Muscle layer of colon (tissue), 2 donors: ENCODE results near the gene ZNRF3.

ENCODE experiments used
- H3K27ac ChIP-seq: one replicate; pipeline ENCODE4 v1.7.0; 2013; ENCODE audit warnings: low read depth, mild to moderate bottlenecking, low read length, moderate library complexity
- H3K27me3 ChIP-seq, 2 donors: one replicate each; pipeline ENCODE4 v1.7.0; 2013; ENCODE audit warnings: low read length in 2 of 2, mild to moderate bottlenecking in 2 of 2; ENCODE audit not compliant: insufficient read depth in 2 of 2, control insufficient read depth in 1 of 2
- H3K36me3 ChIP-seq: one replicate; pipeline ENCODE4 v1.7.0; 2013; ENCODE audit warnings: mild to moderate bottlenecking, low read length; ENCODE audit not compliant: insufficient read depth
- H3K4me1 ChIP-seq: one replicate; pipeline ENCODE4 v1.7.0; 2013; ENCODE audit warnings: mild to moderate bottlenecking, low read length; ENCODE audit not compliant: insufficient read depth
- H3K4me3 ChIP-seq, 2 donors: one replicate each; pipeline ENCODE4 v1.7.0; 2013; ENCODE audit warnings: low read length in 2 of 2, low read depth in 1 of 2, mild to moderate bottlenecking in 1 of 2, moderate library complexity in 1 of 2
- H3K9ac ChIP-seq: one replicate; pipeline ENCODE4 v1.7.0; 2013; ENCODE audit warnings: low read length
- H3K9me3 ChIP-seq: one replicate; pipeline ENCODE4 v1.7.0; 2013; ENCODE audit warnings: mild to moderate bottlenecking, low read length
- donor health status: abdominal sarcoma.
- donor health status: Adenocarcinoma of cecum.

The ZNRF3 gene

DNA sequence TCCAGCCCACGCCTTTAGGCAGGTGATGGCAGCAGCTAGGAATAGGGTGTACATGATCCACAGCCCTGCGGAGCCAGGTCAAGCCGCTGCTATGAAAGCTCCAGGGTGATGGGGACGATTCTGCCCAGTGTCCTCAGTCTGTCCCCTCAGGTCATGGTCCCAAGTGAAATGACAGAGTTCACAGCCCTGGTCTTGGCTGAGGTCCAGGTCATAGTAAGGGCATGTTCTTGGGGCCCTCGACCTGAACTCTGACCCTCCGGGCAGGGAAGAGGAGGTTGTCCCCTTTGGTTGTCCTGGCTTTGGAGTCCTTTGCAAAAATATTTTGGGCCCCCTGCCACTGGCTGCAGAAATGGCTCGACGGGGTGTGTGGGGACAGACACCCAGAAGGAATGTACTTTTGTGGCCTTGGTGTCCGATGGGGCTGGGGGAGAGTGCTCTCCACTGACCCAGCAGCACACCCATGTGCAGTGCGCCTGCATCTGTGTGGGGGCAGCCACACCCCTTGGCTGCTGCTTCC lies 170.9 kb downstream of the ZNRF3 start:
- no peaks in the 10 kb centered on the region for H3K9me3 ChIP-seq
- peaks cover 8% of the 10 kb centered on the region for H3K36me3 ChIP-seq
- H3K4me1 ChIP-seq: no peaks in the 10 kb centered on the region
- no peaks in the 10 kb centered on the region for H3K27me3 ChIP-seq
- no peak overlapping the region for H3K4me3 ChIP-seq
- no peak overlapping the region for H3K9ac ChIP-seq
- no peak overlapping the region for H3K27ac ChIP-seq

DNA sequence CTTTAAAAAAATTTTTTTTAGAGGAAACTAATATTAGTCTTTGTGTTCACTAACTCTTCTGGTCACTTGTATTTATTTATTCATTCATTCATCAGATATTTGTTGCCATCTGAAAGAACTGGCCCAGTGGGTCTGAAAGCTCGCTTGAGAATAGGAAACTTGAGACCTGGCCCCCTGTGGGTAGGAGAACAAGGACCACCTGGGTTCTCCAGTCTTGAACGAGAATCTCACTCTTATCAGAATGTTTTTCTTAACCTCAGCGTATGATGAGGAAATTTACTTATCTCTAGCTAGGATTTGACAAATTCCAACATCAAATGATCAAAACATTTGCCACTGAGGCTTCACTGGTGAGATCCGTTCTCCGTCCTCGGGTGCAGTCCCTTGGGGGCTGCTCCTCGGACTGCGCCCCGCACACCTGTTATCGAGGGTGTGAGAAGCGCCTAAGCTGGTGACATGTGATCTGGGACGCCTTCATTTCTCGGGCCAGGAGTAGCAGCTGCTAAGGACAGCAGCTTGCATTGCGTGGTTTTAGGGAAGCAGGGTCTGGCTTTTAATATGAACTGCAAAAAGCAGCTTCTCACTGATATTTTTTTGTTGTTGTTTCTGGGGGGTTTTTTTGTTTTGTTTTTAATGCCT lies 171.9 kb downstream of the ZNRF3 start:
- H3K4me3 ChIP-seq: no peak overlapping the region
- no peaks in the 10 kb centered on the region for H3K4me1 ChIP-seq
- no peak overlapping the region for H3K9ac ChIP-seq
- no peaks in the 10 kb centered on the region for H3K27me3 ChIP-seq
- no peaks in the 10 kb centered on the region for H3K36me3 ChIP-seq
- H3K27ac ChIP-seq: no peak overlapping the region
- no peaks in the 10 kb centered on the region for H3K9me3 ChIP-seq

DNA sequence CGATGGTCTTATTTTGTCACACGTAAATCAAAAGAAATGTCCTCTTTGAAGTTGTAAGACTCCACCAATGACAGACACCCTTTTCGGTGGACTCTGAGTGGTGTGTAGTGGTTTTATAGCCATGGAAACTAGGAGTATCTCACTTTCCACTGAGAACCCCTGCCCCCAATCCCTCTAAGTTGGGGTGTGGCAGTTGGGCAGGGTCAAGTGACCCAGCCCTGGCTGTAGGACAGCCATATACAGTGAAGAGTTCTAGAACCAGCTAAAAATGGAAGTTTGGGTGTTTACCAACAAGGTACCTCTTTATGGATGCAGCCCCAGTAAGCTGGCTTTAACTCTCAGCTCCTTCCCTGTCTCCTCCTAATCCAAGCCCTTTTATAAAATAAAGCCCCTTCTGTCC lies 173.1 kb downstream of the ZNRF3 start:
- Histone ChIP-seq H3K27me3 (no peaks in the 10 kb centered on the region), H3K4me3 (no peak overlapping the region), H3K9ac (no peak overlapping the region), H3K4me1 (no peaks in the 10 kb centered on the region), H3K27ac (no peak overlapping the region), H3K36me3 (no peaks in the 10 kb centered on the region), H3K9me3 (no peaks in the 10 kb centered on the region)

DNA sequence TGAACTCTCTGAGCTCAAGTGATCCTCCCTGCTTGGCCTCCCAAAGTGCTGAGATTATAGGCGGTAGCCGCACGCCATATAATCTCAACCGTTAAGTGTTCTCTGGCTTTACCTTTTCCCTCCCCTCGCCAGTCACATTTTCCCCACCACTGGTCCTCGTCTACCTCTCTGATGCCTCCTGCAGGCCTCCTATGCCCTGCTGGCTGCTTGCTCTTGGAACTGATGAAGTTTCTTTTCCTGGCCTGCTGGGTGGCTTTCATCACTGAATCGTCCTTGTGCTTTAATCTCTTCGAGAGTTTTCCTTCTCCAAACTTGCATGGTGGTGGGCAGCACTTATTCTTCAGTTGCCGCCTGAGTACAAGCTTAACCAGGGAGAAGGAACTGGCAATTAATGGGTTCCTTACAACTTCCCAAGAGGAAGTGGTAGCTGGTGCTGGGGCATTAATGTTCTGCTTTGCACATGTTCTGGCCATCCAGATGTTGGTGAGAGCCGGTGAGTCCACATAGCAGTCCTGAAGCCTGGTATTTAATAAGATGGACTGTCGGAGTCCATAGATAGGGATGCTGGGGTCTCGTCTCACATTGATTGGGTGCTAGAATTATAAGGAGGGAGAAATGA lies 177.0 kb downstream of the ZNRF3 start:
- Histone ChIP-seq H3K27ac (no peak overlapping the region), H3K4me3 (no peak overlapping the region)

DNA sequence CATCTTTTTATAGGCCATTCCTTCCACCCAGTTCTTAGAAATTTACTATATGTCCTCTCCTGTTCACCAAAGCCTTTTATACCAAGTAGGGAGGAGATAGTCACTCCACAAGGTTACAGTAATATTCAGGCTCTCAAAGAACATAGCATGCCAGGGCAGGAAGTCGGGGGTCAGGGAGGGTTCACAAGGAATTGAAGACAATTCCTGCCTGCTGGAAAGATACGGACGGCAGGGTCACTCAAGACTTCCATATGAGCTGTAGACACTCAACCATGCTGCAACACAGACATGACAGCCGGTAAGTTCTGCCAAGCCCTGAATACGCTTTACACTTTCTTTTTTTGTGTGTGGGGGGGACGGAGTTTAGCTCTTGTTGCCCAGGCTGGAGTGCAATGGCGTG lies 177.6 kb downstream of the ZNRF3 start:
- no peak overlapping the region for H3K9ac ChIP-seq
- no peaks in the 10 kb centered on the region for H3K27me3 ChIP-seq
- no peak overlapping the region for H3K4me3 ChIP-seq
- no peaks in the 10 kb centered on the region for H3K4me1 ChIP-seq
- no peaks in the 10 kb centered on the region for H3K9me3 ChIP-seq
- H3K27ac ChIP-seq: no peak overlapping the region
- no peaks in the 10 kb centered on the region for H3K36me3 ChIP-seq

More for the DNA sequence above, 177.0 kb downstream of the ZNRF3 start:
- no peaks in the 10 kb centered on the region for H3K27me3 ChIP-seq
- no peaks in the 10 kb centered on the region for H3K36me3 ChIP-seq
- H3K9ac ChIP-seq: no peak overlapping the region
- no peaks in the 10 kb centered on the region for H3K4me1 ChIP-seq
- H3K9me3 ChIP-seq: no peaks in the 10 kb centered on the region

DNA sequence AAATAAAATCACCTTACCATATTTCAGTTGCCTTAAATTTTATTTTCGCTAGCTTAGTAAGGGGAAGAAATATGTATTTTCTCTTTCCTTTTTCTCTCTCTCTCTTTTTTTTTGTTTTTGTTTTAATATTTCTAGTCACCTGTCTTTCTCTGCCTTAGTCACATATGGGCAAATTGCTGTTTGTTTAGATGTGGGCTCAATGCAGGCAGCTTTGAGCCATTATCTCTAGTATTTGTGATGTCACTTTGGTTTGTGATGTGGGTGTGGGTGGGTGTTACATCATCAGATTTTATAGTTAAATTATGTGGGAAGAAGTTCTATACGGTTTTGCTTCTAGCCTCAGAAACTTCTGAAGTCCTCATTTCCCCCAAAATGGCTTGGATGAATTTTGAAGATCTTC lies 178.4 kb downstream of the ZNRF3 start, which contains the start of gene C22orf31:
Gene C22orf31 (minus strand): TSS at position 59 of the 400 bp plus-strand sequence. CDS start 39 bp downstream, at position 20.
- H3K9me3 ChIP-seq: no peaks in the 10 kb centered on the region
- H3K36me3 ChIP-seq: no peaks in the 10 kb centered on the region
- H3K4me1 ChIP-seq: no peaks in the 10 kb centered on the region
- H3K27me3 ChIP-seq: no peaks in the 10 kb centered on the region
- no peak within 1 kb of the TSS for H3K4me3 ChIP-seq
- H3K27ac ChIP-seq: no peak within 1 kb of the TSS
- H3K9ac ChIP-seq: no peak within 1 kb of the TSS

DNA sequence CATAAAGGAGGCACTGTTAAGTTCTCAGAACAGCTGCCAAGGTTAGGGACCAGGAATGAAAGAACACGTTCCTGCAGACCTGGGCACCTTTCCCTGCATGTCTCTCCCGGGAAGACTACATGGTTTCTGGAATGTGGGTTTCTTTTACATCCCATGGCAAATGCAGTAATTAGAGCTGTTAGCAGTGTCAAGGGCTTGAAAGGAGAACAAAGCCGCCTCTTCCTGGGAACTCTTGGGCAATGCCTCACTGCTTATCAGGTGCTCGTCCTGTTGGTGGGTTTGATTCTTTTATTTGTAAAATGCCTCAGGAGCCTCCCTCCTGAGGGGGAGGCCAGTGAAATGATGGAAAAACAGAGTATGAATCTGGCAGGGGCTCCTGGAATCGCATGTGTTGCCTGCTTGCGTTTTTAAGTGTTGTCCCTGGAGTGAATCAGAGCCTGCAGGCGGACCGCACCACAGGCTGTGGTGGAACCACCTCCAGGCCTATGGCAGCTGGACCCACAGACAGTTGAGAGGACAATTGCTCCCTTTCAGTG lies 179.0 kb downstream of the ZNRF3 start:
- no peak overlapping the region for H3K9ac ChIP-seq
- no peaks in the 10 kb centered on the region for H3K36me3 ChIP-seq
- no peak overlapping the region for H3K27ac ChIP-seq
- no peaks in the 10 kb centered on the region for H3K27me3 ChIP-seq
- H3K9me3 ChIP-seq: no peaks in the 10 kb centered on the region
- no peaks in the 10 kb centered on the region for H3K4me1 ChIP-seq
- no peak overlapping the region for H3K4me3 ChIP-seq

DNA sequence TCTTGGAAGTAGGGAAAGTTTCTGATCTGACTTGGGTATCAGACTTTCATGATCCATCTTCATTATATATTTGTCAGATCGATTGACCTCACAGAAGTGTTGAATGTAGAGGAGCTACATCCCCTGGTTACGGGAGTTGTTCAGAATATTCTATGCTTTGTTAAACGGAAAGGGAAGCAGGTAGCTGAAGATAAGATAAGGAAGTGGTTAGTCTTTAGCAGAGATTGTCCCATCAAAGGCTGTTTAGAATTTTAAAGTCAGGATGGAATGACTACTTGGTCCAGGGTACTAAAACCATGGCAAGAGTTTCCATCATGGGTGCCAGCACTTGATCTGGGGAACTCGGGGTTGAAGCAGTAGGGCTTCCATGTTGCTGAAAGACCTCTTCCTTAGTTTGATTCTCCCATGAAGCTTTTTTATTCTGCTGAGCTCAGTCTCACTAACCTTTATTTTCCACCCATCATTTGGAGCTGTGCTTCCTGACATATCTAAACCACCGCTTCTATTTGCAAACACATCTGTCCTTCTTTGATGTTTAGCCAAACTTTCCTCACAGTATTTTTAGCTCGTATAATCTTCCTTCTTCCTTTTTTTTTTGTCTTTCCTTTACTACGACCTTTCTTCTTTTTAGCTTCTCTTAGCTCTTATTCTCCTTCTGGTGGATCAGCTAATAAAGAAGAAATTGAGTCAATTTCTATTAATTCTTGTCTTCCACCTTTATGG lies 182.3 kb downstream of the ZNRF3 start:
- no peak overlapping the region for H3K27ac ChIP-seq
- H3K36me3 ChIP-seq: no peaks in the 10 kb centered on the region
- H3K27me3 ChIP-seq: no peaks in the 10 kb centered on the region
- H3K4me1 ChIP-seq: no peaks in the 10 kb centered on the region
- H3K4me3 ChIP-seq: no peak overlapping the region
- no peaks in the 10 kb centered on the region for H3K9me3 ChIP-seq
- no peak overlapping the region for H3K9ac ChIP-seq

DNA sequence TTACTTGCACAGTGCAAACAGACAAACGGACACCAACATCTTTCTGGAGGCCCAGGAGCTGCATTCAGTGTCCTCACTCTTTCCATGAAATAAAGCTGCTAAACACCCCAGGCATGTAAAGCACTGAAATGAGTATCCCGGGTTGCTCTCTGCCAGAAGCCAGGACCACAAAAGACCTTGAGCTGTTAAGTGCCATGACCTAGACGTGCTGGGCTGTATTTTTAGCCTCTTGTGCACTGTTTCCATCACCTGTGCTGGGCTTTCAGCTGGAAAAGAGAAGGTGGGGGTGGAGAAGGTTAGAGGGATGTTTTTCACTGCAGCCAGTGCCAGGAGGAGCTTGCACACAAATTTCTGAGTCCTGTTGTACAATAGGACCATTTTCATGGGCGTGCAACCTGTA lies 186.1 kb downstream of the ZNRF3 start:
- Histone ChIP-seq H3K27me3 (no peaks in the 10 kb centered on the region), H3K36me3 (no peaks in the 10 kb centered on the region), H3K9me3 (no peaks in the 10 kb centered on the region), H3K4me1 (peaks cover 15% of the 10 kb centered on the region), H3K9ac (no peak overlapping the region), H3K27ac (no peak overlapping the region), H3K4me3 (no peak overlapping the region)

DNA sequence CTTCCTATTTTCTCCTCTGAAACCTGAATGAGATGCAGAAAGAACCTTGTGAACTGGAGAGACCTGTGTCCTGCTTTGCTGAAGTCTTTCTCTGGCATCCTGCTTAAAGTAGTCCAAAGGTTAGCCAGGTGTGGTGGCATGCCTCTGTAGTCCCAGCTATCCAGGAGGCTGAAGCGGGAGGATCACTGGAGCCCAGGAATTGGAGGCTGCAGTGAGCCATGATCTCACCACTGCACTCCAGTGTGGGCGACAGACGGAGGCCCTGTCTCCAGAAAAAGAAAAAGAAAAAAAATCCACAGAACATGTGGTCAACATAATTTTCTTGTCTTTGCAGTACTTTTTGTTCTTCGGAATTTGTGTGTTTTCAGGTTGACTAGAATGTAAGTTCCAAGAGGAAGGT lies 187.1 kb downstream of the ZNRF3 start:
- Histone ChIP-seq H3K36me3 (no peaks in the 10 kb centered on the region), H3K27ac (no peak overlapping the region), H3K4me3 (no peak overlapping the region), H3K27me3 (no peaks in the 10 kb centered on the region), H3K9me3 (no peaks in the 10 kb centered on the region), H3K9ac (no peak overlapping the region), H3K4me1 (peaks cover 18% of the 10 kb centered on the region)

DNA sequence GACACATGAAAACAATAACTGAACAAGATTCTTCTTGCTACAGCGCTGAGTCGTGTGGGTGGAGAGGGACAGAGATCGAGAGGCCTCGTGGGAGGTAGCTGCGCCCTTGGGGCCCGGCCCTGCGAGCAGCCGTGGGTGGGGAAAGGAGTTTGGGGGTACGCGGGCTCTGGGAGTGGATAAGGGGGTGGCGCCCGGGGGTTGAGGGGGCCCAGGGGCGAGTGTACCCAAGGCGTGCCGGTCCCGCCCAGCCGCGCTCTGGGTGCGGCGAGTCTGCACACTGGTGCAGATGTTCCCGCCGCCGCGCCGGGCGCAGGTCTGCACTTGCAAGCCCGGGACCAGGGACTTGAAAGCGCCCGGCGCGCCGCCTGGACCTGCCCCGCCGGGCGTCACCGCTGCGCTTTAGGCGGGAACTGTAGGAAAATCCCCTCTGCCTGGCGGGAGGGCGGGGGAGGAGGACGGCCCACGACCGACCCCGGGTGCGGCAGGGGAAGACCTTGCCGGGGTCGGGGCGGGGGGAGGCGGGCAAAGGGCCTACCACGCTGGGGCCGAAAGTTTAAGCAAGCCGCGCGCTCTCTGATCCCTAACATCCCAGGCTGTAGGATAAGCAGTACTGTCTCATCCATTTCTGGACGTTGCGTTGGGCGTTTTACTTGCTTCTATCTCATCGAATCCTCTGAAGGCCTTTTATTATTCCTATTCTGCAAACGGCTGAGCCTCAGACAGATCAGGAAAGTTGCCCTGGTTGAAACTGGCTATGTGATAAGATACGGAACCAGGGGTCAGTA lies 188.1 kb downstream of the ZNRF3 start:
- Histone ChIP-seq H3K27me3 (no peaks in the 10 kb centered on the region), H3K36me3 (no peaks in the 10 kb centered on the region), H3K9me3 (no peaks in the 10 kb centered on the region), H3K27ac (no peak overlapping the region), H3K9ac (no peak overlapping the region), H3K4me1 (peaks cover 18% of the 10 kb centered on the region), H3K4me3 (peak overlapping the region; percentile 64 to 77)
